Stimulated activated CD4-positive, alpha-beta T cell treated with anti-CD3 and anti-CD28 coated beads, Interleukin-15, amount 100 ng/mL, for 24 hours (primary cell): ENCODE results near the gene FILIP1L.
"Not testable (repeated sequence)": the region's sequence is repeated elsewhere in the genome, so short reads cannot be mapped to it uniquely, and the experiment has no call there.

Experiments used
- DNase-seq: peaks from one replicate; pipeline ENCODE4 v3.0.0-alpha.2; 2020

The FILIP1L gene

DNA sequence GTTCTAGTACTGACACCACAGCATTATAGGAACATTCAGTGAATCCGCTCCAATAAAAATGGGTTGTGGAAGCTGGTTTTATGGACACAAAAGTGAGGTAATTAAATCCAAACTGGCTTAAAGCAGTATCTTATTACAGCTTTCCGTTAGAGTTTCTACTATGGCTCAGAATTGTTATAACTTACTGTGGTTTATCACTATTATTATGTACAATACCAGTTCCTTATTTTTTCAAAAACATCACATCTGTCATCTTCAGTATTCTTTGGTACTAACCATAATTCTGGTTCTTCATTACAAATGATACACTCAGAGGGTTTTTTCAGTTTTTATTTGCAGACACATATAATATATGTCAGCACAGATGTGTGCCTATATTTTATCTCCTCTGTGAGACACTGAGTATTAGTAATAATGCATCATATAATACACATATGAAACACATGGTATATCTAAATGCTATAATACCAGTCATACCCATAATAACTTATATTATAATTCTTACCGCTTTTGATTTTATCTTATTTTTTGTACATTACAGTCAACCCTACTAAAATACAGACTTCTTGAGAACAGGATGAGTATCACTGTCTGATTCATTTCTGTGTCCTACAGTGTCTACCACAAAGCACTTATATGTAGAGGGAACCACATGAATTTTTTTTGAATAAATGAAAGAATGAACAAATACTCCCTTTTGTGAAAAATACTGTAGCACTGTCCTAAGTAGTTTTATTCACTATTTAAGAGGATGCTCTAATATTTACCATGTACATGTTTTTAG, 257.7 kb downstream of the FILIP1L start:
- no peak for DNase-seq

GRCh38 chr3:99855900-99856299, 258.4 kb downstream of the FILIP1L start:
- no peak for DNase-seq

DNA sequence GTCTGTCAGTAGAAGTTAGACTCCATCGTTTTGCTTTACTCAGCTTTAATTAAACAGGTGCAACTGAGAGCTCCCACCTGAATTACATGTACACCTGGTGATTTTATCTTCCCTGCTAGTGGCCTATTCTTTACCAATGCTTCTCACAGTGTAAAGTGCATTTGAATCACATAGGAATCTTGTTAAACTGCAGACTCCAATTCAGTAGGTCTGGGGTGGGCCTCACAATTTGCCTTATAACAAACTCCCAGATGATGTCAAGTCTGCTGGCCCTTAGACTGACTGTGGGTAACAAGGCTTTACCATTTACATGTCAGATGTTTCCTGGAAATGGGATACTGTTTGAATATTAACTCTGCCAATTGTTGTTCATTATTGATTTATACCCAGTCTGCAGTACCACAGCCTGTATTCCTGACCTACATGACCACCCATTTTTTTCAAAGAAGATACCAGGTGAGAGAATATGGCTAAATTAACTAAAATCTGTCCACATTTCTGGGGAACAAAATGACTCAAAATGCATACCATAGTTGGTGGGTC, 259.5 kb downstream of the FILIP1L start:
- DNase-seq = no peak

- no peak for DNase-seq
Observed at GRCh38 chr3:99852851-99853250, 261.4 kb downstream of the FILIP1L start.

DNA sequence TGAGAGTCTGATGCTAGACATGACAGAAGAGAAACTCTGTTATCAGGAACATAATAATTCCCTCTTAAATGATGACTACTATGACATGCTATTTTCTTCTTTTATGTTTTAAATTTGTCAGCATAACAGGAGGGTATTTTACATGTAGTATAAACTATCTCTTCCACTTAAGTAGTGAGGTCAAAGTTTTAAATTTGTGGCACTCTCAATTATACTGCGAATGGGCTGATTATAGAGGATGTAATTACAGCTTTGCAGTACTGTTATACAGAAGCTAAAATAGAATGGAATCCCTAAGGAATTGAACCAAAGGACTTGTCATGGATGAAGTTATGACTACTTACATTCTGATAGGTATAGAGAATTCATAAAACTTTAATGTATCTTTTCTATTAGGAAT, 262.3 kb downstream of the FILIP1L start:
- no peak for DNase-seq

GRCh38 chr3:99850608-99851007, 263.7 kb downstream of the FILIP1L start:
- DNase-seq = no peak

DNA sequence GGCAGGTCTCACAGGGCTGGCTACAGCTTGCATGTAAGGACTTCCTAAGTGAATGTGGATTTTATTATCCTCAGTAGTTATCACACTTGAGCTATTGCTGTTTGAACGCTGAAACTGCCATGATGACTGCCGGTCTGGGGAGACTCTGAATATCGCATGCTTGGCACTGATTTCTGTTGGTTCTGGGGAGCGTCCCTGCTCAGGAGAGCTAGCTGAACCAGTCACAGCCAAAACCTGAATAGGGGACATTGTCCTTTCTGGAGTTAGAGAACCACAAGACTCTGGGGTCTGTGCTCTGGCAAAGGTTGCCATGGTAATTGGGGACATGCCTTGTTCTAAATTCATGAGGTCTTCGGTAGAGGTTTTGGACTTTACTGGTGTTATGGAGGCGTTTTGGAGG, 265.9 kb downstream of the FILIP1L start:
- DNase-seq = no peak

GRCh38 chr3:99846477-99847160, 267.7 kb downstream of the FILIP1L start:
- no peak for DNase-seq

DNA sequence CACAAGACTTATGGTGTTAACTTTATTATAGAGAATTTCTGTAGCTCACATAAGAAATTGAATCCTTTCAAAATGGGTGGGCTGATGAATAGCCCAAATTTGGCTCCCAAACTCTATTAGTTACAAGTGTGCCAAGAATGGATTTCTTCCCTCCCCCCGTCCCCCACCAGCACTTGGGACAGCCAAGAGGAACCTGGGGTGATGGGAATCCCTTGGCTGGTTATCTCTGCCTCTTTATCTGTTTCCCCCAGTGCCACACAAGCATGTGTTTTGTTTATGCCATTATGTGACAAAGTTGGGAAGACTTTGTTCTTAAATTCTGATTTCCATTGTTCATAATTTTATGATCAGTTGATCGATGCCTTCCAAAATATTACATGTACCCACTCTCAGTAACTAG, 268.3 kb downstream of the FILIP1L start:
- DNase-seq = no peak

DNA sequence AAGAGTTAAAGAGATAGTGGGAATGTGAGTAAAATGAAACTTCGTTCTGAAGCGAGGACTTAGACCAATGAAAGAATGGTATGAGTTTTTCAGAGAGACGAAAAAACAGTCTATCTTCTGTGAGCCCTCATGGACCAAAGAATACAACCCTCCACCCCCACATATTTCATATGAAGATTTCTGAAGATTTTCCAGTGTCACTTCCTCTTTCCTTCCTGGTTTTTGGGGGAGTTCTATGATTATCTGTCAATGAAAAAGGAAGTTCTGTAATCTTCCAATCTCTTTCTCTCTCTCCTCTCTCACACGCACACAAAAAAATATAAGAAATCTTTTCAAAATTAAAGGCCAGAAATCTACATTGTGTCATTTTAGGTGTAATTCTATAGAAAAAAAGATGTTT, 269.0 kb downstream of the FILIP1L start:
- DNase-seq = no peak

DNA sequence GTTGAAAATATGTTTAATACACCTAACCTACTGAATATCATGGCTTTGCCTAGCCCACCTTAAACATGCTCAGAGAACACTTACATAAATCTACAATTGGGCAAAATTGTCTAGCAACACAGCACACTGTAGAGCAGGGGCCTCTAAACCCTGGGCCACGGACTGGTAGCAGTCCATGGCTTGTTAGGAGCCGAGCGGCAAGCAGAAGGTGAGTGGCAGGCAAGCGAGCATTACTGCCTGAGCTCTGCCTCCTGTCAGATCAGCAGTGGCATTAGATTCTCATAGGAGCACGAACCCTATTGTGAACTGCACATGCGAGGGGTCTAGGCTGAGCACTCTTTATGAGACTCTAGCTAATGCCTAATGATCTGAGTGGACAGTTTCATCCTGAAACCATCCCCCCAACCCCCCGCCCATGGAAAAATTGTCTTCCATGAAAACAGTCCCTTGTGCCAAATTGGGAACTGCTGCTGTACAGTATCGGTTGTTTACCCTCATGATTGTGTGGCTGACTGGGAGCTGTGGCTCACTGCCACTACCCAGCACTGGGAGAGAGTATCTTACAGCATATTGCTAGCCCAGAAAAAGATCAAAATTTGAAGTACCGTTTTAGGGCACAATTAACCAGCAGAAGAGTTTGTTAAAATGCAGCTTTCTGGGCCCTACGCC, 270.6 kb downstream of the FILIP1L start:
- DNase-seq = no peak

GRCh38 chr3:99842826-99843589, 271.3 kb downstream of the FILIP1L start:
- DNase-seq = no peak

GRCh38 chr3:99841949-99842348, 272.4 kb downstream of the FILIP1L start:
- not testable (repeated sequence) for DNase-seq

- DNase-seq = no peak
Observed at GRCh38 chr3:99839613-99840012, 274.7 kb downstream of the FILIP1L start.

DNA sequence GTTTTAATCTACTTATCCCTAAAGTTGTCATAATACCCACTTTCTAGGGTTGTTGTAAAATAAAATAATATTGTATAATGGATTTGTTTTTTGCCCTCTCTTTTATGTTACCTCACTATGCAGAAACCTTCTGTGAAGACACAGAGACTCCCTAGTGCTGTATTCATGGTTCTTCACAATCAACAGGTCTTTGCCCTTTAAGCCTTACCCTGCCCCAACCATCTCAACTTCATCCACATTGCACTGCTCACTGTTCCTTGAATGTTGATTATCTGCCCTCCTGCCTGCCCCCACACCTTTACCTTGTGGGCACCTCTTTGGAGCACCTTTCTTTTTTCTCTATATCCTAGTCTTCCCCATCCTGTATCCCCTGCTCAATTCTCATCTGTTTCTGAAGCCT, 275.5 kb downstream of the FILIP1L start:
- DNase-seq = no peak

GRCh38 chr3:99837715-99838114, 276.6 kb downstream of the FILIP1L start:
- DNase-seq = no peak

- no peak for DNase-seq
Observed at GRCh38 chr3:99836681-99837080, 277.6 kb downstream of the FILIP1L start.

- DNase-seq = no peak
Observed at GRCh38 chr3:99834211-99834957, 279.9 kb downstream of the FILIP1L start.

- no peak for DNase-seq
Observed at GRCh38 chr3:99833617-99834205, 280.6 kb downstream of the FILIP1L start.

- DNase-seq = no peak
Observed at GRCh38 chr3:99829844-99830243, 284.5 kb downstream of the FILIP1L start.

GRCh38 chr3:99825004-99825640, 289.2 kb downstream of the FILIP1L start:
- DNase-seq = no peak
